Panc1 (cell line): ENCODE results near the gene COL4A2.

Source experiments
- CTCF ChIP-seq: fragments of 450-650 bp; IDR thresholded peaks from 2 replicates; pipeline ENCODE4 v1.5.1; 2017; ENCODE audit warnings: mild to moderate bottlenecking
- POLR2AphosphoS5 ChIP-seq: IDR thresholded peaks from 2 replicates; pipeline ENCODE4 v1.6.1; 2012; ENCODE audit warnings: mild to moderate bottlenecking, low read depth, low read length, moderate library complexity
- SIN3A ChIP-seq: IDR thresholded peaks from 2 replicates; pipeline ENCODE4 v1.6.1; 2012; ENCODE audit warnings: low read depth, mild to moderate bottlenecking, low read length, moderate library complexity, borderline replicate concordance; ENCODE audit not compliant: insufficient read depth
- TCF7L2 ChIP-seq: IDR thresholded peaks from 2 replicates; pipeline ENCODE4 v1.6.1; 2011; ENCODE audit warnings: mild to moderate bottlenecking, low read depth, low read length, inconsistent platforms
- TF ChIP-seq, protein P1 (sequence below), 2 experiments: IDR thresholded peaks; 2 replicates each; pipeline ENCODE4 v1.6.1; 2011 to 2012; ENCODE audit warnings: low read depth in 2 of 2, control low read depth in 1 of 2, low read length in 1 of 2, mild to moderate bottlenecking in 1 of 2, moderate library complexity in 1 of 2; ENCODE audit not compliant: insufficient read depth in 1 of 2

GRCh38 chr13:110282316-110282841, 24.7 kb upstream of the COL4A2 start:
- TF ChIP-seq, protein P1, sequence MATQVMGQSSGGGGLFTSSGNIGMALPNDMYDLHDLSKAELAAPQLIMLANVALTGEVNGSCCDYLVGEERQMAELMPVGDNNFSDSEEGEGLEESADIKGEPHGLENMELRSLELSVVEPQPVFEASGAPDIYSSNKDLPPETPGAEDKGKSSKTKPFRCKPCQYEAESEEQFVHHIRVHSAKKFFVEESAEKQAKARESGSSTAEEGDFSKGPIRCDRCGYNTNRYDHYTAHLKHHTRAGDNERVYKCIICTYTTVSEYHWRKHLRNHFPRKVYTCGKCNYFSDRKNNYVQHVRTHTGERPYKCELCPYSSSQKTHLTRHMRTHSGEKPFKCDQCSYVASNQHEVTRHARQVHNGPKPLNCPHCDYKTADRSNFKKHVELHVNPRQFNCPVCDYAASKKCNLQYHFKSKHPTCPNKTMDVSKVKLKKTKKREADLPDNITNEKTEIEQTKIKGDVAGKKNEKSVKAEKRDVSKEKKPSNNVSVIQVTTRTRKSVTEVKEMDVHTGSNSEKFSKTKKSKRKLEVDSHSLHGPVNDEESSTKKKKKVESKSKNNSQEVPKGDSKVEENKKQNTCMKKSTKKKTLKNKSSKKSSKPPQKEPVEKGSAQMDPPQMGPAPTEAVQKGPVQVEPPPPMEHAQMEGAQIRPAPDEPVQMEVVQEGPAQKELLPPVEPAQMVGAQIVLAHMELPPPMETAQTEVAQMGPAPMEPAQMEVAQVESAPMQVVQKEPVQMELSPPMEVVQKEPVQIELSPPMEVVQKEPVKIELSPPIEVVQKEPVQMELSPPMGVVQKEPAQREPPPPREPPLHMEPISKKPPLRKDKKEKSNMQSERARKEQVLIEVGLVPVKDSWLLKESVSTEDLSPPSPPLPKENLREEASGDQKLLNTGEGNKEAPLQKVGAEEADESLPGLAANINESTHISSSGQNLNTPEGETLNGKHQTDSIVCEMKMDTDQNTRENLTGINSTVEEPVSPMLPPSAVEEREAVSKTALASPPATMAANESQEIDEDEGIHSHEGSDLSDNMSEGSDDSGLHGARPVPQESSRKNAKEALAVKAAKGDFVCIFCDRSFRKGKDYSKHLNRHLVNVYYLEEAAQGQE (IDR thresholded peaks at IDR 0.05; ENCODE audit: insufficient read depth in 1 of 2, low read depth in 2 of 2, low read length in 1 of 2), result no peak
- TF ChIP-seq POLR2AphosphoS5 (no peak), CTCF (no peak), SIN3A (no peak), TCF7L2 (no peak)
